ENCODE data around the gene KCNJ14. TPM values are rescaled to one million over a fixed set of nuclear protein-coding genes. Genes with fewer than 3 reads are reported as not detected.

KCNJ14 gene
- total RNA-seq, 1 donor from 2014 or later = 3.7 TPM

GRCh38 chr19:48470856-48471255 is 15.5 kb downstream of the KCNJ14 start:
- no peak for DNase-seq (ENCODE audit: extremely low spot score in 2 of 2)
- Histone ChIP-seq H3K27me3 (no peaks in the 10 kb centered on the region), H3K36me3 (peaks cover 0 to 53% of the 10 kb centered on the region in 2 donors), H3K4me1 (peaks cover 17% of the 10 kb centered on the region), H3K4me3 (no peak overlapping the region), H3K27ac (no peak overlapping the region), H3K9me3 (no peaks in the 10 kb centered on the region)
- no peak for TF ChIP-seq CTCF (IDR thresholded peaks at IDR 0.05)
- no peak for TF ChIP-seq POLR2A (IDR thresholded peaks at IDR 0.05)
- TF ChIP-seq POLR2AphosphoS5 (IDR thresholded peaks at IDR 0.05; ENCODE audit: insufficient read depth in 1 of 2, low read depth in 1 of 2) = no peak
- intact Hi-C loops (cut with DNase I) = no loop called here

- H3K36me3 ChIP-seq = peaks cover 0 to 63% of the 10 kb centered on the region in 2 donors
- H3K4me3 ChIP-seq = no peak overlapping the region
- no peak overlapping the region for H3K27ac ChIP-seq
- H3K27me3 ChIP-seq = no peaks in the 10 kb centered on the region
- TF ChIP-seq POLR2AphosphoS5 (IDR thresholded peaks at IDR 0.05; ENCODE audit: insufficient read depth in 1 of 2, low read depth in 1 of 2) = no peak
- TF ChIP-seq POLR2A (IDR thresholded peaks at IDR 0.05) = no peak
- no peak for TF ChIP-seq CTCF (IDR thresholded peaks at IDR 0.05)
- intact Hi-C loops (cut with DNase I) = no loop called here
- peaks cover 17% of the 10 kb centered on the region for H3K4me1 ChIP-seq
- H3K9me3 ChIP-seq = no peaks in the 10 kb centered on the region
- no peak for DNase-seq (ENCODE audit: extremely low spot score in 2 of 2)
These were observed 16.5 kb downstream of the KCNJ14 start for GRCh38 chr19:48471836-48472235.

GRCh38 chr19:48473161-48473966 is 18.0 kb downstream of the KCNJ14 start:
- H3K36me3 ChIP-seq = peaks cover 0 to 77% of the 10 kb centered on the region in 2 donors
- TF ChIP-seq POLR2AphosphoS5 (IDR thresholded peaks at IDR 0.05; ENCODE audit: insufficient read depth in 1 of 2, low read depth in 1 of 2) (no peak), POLR2A (IDR thresholded peaks at IDR 0.05) (no peak), CTCF (IDR thresholded peaks at IDR 0.05) (no peak)
- no peaks in the 10 kb centered on the region for H3K9me3 ChIP-seq
- DNase-seq (ENCODE audit: extremely low spot score in 2 of 2) = no peak
- no peak overlapping the region for H3K27ac ChIP-seq
- H3K4me3 ChIP-seq = no peak overlapping the region
- no peaks in the 10 kb centered on the region for H3K27me3 ChIP-seq
- peaks cover 12% of the 10 kb centered on the region for H3K4me1 ChIP-seq
- intact Hi-C loops (cut with DNase I) = no loop called here

GRCh38 chr19:48474084-48474592 is 18.8 kb downstream of the KCNJ14 start:
- no peak overlapping the region for H3K27ac ChIP-seq
- no peak for DNase-seq (ENCODE audit: extremely low spot score in 2 of 2)
- no peak for TF ChIP-seq POLR2AphosphoS5 (IDR thresholded peaks at IDR 0.05; ENCODE audit: insufficient read depth in 1 of 2, low read depth in 1 of 2)
- no peak for TF ChIP-seq POLR2A (IDR thresholded peaks at IDR 0.05)
- no peak for TF ChIP-seq CTCF (IDR thresholded peaks at IDR 0.05)
- peaks cover 10% of the 10 kb centered on the region for H3K4me1 ChIP-seq
- H3K27me3 ChIP-seq = no peaks in the 10 kb centered on the region
- H3K4me3 ChIP-seq = no peak overlapping the region
- intact Hi-C loops (cut with DNase I) = no loop called here
- H3K9me3 ChIP-seq = no peaks in the 10 kb centered on the region
- H3K36me3 ChIP-seq = peaks cover 0 to 82% of the 10 kb centered on the region in 2 donors

Measured in vagina (tissue), 2 donors.